Measurements from ENCODE around the gene ZXDC.

ZXDC gene

GRCh38 chr3:126509597-126510307, 34.1 kb upstream of the ZXDC start:
- no peak for TF ChIP-seq ZFX (IDR thresholded peaks at IDR 0.05; ENCODE audit: borderline replicate concordance)
- TF ChIP-seq CTCF (IDR thresholded peaks at IDR 0.05), result no peak
- H3K27ac ChIP-seq, result no peak overlapping the region

GRCh38 chr3:126508564-126508964, 32.9 kb upstream of the ZXDC start:
- H3K27ac ChIP-seq, result no peak overlapping the region
- TF ChIP-seq ZFX (IDR thresholded peaks at IDR 0.05; ENCODE audit: borderline replicate concordance) (no peak), CTCF (IDR thresholded peaks at IDR 0.05) (no peak)

- TF ChIP-seq CTCF (IDR thresholded peaks at IDR 0.05) (no peak), ZFX (IDR thresholded peaks at IDR 0.05; ENCODE audit: borderline replicate concordance) (no peak)
- H3K27ac ChIP-seq, result no peak overlapping the region
Measured at GRCh38 chr3:126507886-126508285, 32.2 kb upstream of the ZXDC start.

- TF ChIP-seq CTCF (IDR thresholded peaks at IDR 0.05) (no peak), ZFX (IDR thresholded peaks at IDR 0.05; ENCODE audit: borderline replicate concordance) (no peak)
- no peak overlapping the region for H3K27ac ChIP-seq
Measured at GRCh38 chr3:126503701-126504100, 28.0 kb upstream of the ZXDC start.

- TF ChIP-seq CTCF (IDR thresholded peaks at IDR 0.05) (no peak), ZFX (IDR thresholded peaks at IDR 0.05; ENCODE audit: borderline replicate concordance) (no peak)
- H3K27ac ChIP-seq, result no peak overlapping the region
Measured at GRCh38 chr3:126502656-126503055, 27.0 kb upstream of the ZXDC start.

DNA sequence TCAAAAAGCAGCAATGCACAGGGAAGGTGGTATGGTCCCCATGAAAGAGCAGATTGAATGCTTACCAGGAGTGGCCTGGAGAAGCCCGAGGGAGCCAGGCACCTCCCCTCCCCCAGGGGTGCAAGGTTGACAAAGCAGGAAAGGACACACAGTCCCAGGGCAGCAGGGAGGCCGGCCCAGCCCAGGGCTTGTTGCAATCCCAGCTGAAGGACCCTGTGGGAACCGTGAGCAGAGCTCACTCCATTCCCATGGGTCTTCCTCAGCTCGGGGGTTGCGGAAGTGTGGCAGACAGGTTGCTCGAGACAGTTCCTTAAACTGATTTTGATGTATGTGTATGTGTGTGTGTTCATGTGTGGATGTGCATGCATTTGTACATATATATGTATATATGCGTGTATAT, 26.0 kb upstream of the ZXDC start:
- no peak overlapping the region for H3K27ac ChIP-seq
- no peak for TF ChIP-seq CTCF (IDR thresholded peaks at IDR 0.05)
- no peak for TF ChIP-seq ZFX (IDR thresholded peaks at IDR 0.05; ENCODE audit: borderline replicate concordance)

DNA sequence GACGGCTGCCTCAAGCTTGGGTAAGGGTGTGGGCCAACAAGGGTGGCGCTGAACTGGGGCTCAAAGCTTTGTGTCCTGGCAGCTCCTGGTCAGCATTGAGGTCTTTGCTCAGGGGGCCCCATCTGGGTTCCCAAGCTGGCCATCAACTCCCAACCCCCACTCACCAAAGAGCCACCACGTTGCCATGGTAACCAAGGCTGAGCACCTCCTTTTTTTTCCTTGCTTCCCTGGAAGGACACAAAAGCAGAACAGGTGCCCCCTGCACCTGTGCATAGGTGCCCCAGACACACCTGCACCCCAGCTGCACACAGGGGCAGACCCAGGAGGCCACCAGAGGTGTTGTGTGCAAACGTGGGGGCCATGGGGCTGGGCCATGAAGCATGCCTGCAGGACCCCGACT, 25.4 kb upstream of the ZXDC start:
- no peak overlapping the region for H3K27ac ChIP-seq
- TF ChIP-seq CTCF (IDR thresholded peaks at IDR 0.05) (no peak), ZFX (IDR thresholded peaks at IDR 0.05; ENCODE audit: borderline replicate concordance) (no peak)

Measured in 22Rv1 (cell line).